ENCODE measurements around the gene PIK3C2B.
A peak's percentile ranks its signal among the peaks of the same experiment; 100 is the strongest.
"Not testable (repeated sequence)": the region's sequence is repeated elsewhere in the genome, so short reads cannot be mapped to it uniquely, and the experiment has no call there.

Gene PIK3C2B, protein sequence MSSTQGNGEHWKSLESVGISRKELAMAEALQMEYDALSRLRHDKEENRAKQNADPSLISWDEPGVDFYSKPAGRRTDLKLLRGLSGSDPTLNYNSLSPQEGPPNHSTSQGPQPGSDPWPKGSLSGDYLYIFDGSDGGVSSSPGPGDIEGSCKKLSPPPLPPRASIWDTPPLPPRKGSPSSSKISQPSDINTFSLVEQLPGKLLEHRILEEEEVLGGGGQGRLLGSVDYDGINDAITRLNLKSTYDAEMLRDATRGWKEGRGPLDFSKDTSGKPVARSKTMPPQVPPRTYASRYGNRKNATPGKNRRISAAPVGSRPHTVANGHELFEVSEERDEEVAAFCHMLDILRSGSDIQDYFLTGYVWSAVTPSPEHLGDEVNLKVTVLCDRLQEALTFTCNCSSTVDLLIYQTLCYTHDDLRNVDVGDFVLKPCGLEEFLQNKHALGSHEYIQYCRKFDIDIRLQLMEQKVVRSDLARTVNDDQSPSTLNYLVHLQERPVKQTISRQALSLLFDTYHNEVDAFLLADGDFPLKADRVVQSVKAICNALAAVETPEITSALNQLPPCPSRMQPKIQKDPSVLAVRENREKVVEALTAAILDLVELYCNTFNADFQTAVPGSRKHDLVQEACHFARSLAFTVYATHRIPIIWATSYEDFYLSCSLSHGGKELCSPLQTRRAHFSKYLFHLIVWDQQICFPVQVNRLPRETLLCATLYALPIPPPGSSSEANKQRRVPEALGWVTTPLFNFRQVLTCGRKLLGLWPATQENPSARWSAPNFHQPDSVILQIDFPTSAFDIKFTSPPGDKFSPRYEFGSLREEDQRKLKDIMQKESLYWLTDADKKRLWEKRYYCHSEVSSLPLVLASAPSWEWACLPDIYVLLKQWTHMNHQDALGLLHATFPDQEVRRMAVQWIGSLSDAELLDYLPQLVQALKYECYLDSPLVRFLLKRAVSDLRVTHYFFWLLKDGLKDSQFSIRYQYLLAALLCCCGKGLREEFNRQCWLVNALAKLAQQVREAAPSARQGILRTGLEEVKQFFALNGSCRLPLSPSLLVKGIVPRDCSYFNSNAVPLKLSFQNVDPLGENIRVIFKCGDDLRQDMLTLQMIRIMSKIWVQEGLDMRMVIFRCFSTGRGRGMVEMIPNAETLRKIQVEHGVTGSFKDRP (N-terminal part only)

DNA sequence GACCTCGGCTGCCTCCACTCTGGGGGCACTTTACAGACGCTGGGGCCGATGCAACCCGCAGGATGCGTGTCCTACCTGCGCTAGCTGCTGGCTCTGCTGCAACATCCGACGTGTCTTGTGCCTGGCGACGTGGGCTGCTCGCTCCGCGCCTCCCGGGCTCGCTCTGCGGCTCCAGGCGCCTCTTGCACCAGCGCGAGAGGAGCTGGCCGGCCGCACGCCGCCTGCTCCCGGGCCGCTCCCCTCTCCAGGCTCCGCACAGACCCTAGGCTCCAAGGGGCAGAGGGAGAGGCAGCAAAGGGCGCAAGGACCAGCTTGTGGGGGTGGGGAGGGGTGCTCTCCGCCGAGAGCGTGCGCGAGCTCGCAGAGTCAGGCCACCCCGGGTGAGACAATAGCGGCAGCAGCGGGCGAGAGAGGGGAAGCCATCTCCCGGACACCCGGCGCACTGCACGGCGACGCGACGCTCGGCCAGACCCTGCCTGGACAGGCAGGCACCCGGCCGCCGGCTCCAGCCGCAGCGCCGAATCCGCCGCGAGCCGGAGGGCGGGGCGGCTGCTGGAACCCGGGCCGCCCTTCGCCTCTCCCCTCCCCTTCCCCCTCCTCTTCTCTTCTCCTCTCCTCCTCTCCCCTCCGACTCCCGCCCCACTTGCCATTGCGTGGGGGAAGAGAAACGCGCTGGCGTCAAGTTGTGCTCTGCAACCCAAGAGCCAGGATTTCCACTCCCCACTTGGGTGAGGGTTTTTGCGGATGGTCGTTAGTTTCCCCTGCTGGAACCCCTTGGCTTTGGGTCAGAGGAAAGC lies at the start of gene PIK3C2B:
Gene PIK3C2B, minus strand, starts transcription at position 525 of the 797 bp plus-strand sequence. CDS start 25,003 bp downstream, outside the sequence.
- peak; percentile 90 for DNase-seq

DNA sequence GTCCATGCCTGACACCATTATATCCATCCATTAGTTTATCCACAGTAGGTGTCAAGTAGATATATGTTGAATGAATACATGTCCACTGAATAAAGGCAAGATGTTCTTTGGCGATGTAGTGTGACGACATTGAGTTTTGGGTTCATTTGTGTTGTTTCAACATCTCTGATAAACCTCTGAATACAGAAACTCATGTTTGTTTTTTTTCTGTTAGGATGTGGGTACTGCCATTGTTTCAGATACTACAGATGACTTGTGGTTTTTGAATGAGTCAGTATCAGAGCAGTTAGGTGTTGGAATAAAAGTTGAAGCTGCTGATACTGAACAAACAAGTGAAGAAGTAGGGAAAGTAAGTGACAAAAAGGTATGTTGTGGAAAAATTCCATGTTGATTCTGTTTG lies 49.7 kb upstream of the PIK3C2B start:
- no peak for DNase-seq

DNA sequence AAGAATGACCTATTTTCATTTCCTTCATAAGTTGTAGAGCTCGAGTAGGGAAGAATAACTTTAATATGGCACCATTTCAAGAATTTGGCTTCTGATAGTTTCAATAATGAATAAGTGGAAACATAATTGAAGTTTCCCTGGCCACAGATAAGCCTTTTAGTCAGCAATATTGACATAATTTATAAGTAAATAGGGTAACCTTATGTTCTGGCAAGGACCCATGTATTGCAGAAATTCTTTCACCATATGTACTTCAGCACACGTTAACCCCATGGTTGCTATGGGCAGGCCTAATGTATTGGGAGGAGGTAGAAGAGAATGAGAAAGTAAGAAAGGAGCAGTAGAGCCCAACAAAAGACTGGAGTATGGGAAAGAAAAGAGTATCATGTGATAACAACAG lies 47.0 kb upstream of the PIK3C2B start:
- no peak for DNase-seq

DNA sequence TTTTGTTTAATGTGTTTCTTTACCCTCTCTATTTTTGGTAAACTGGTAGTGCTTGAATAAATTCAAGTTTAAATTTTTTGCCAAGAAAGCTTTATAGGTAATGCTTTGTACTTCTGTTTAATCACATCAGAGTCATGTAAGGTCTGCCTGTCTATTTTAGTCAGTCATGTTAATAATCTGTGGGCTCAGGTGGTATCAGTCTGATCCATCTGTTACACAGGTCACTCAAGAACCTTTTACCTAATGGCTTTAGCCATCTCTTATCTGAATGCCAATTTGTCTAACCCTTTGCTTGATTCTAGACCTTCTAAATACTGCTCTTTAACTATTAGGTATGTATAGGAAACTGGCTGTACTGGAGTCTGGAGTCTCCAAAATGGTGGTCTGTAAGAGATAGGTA lies 38.2 kb upstream of the PIK3C2B start:
- no peak for DNase-seq

DNA sequence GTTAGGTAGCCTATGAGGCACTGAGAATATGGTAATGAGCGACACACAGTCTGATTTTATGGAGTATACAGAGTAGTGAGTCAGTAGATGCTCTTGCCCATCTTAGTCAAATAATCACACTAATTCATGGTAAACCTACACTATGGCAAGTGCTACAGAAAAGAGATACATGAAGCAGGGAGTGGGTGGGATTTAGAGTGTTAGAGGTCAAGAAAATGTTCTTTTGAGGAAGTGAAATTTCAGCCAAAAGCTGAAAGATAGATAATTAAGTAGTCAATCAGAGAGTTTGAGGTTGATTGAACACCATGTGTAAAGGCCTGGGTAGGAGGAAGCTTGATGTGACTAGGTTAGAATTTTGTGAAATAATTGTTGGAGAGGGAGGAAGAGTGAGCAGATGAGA lies 36.3 kb upstream of the PIK3C2B start:
- DNase-seq: no peak

DNA sequence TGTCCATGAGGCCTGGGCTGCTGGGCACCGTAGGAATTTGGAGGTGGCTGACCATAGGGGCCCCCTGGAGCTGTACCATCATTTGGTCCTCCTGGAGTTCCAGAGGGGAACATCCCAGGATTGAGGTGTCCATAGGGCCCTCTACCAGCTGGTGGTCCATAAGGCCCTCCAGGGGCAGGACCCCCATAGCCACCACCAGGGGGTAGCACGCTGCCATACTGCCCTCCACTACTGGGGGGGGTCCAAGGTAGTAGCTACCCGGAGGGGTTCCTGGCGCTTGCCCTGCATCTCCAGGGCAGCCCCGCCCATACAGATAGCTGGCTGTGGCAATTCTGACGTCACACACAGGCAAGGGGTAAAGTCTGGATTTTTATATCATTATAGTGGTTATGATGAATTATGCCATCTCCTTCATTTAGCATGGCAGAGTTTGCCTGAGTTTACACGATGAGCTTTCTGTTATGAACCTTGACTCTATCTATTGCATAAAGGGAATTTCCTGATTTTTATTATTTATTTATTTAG lies 34.8 kb upstream of the PIK3C2B start:
- DNase-seq: no peak

DNA sequence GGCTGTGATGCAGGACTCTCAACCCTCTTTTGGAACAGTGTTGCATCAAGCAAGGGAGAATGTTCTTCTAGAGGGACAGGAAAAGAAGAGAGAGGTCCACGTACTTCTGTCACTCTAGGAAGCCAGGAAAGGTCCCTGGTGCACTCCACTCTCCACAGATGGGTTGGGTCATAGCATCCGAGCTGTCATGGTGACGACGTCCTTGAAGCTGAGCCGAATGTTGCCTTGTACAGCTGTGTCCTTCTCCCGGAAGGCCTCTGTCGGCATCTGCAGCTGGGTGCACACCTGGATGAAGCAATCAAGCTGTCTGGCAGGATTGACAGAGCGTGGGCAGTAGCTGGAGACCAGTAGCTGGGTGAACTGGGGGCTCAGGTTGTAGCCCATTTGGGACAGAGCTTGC lies 34.1 kb upstream of the PIK3C2B start:
- DNase-seq: no peak

DNA sequence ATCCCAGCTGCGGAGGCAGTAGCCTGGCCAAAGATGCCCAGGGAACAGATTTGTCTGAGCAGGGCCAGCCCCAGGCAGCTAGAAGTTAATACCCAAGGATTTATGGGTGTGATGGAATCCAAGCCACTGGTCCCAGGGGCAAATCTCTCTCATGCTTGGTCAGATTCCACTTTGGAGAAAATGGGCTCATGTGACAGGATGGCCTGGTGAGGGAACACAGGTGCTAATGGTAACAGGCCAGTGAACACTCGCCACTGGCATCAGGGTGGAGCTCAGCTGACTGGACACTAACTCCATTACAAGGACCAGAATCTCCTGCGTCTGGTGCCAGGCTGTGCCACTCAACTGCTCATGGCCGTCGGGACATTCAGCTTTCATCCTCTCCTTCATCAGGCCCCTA lies 33.6 kb upstream of the PIK3C2B start:
- DNase-seq: no peak

DNA sequence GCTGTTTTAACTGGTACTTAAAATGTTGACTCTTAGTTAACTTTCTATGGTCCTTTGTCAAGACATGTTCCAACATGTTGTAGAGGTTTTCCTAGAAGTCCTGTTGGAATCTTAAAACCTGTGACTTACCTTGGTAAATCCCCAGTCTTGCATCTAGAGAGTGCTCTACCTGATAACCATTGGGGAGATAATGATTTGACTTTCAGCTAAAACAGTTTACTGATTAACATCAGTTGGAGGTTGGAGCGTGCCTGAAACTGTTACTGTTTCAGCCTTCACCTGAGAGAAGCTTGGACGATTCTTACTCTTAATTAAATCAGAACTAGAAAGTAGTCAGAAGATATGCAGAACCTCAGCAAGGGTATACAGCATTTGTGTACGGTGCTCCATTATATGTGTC lies 30.4 kb upstream of the PIK3C2B start:
- no peak for DNase-seq

DNA sequence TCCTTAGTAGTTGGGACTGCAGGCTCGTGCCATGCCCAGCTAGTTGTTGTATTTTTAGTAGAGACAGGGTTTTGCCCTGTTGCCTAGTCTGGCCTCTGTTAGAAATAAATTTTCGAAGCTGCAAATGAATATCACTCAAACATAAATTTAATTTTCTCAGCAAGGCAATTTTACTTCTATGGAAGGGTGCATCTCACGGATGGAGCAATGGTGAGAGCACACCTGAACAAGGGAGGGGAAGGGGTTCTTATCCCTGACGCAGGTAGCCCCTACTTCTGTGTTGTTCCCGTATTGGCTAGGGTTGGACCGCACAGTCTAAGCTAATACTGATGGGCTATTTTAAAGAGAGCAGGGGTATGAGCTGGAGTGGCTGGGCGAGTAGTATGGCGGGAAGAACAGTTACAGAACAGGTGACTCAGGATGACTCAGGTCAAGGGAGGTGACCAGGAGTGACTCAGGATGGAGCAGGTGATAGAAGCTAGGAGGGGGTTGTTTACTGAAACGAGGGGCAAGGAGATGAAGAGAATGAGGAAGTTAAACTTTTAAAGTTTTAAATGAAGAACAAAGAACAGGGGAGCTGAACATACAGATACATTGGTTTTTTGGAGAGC lies 29.1 kb upstream of the PIK3C2B start:
- DNase-seq: no peak

DNA sequence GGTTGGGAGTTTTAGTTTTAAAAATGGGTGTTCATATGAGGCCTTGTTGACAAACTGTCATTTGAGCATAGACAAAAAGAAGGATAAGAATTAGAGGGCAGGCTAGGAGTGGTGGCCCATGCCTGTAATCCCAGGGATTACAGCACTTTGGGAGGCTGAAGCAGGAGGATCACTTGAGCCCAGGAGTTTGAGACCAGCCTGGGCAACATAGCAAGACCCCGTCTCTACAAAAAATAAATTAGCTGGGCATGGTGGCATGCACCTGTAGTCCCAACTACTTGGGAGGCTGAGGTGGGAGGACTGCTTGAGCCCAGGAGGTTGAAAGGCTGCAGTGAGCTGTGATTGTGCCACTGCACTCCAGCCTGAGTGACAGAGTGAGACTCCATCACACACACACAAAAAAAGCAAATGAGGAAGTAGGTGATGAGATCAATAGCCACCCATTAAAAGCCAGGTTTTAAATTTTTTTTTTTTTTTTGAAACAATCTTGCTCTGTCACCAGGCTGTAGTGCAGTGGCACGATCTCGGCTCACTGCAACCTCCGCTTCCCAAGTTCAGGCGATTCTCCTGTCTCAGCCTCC lies 27.4 kb upstream of the PIK3C2B start:
- DNase-seq: not testable (repeated sequence)

DNA sequence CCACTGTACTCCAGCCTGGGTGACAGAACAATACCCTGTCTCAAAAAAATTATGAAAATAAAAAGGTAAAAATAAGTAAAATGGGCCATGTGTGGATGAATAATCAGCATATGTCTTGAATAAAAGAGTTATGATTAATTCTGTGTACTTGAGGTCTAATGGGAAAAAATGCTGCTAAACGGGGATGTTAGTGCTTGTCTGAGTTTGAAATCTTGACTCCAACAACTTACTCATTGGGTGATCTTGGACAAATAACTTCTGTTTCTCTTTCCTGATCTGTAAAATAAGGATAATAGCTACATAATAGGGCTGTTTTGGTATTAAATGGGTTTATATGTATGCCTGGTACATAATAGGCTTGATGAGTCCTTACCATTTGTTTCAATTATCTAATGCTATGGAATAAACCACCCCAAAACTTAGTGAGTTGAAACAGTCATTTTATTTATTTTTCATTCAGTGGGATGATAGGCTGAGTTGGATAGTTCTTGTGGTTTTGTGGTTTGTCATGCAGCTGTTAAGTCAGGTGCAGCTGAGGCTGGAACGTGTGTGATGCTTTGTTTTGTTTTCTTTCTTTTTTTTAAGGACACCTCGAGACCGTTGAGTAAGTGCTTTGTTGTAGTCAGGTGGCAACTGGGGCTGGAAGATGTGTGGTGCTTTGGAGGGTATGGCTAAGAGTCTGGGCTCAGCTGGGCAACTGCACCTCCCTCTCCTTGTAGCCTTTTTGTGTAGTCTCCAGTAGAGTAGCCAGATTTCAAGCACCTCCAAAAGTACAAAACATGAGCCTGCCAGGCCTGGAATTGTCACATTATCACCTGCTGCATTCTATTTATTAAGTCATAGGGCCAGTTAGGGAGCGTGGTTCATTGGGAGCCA lies 26.5 kb upstream of the PIK3C2B start:
- DNase-seq: no peak

DNA sequence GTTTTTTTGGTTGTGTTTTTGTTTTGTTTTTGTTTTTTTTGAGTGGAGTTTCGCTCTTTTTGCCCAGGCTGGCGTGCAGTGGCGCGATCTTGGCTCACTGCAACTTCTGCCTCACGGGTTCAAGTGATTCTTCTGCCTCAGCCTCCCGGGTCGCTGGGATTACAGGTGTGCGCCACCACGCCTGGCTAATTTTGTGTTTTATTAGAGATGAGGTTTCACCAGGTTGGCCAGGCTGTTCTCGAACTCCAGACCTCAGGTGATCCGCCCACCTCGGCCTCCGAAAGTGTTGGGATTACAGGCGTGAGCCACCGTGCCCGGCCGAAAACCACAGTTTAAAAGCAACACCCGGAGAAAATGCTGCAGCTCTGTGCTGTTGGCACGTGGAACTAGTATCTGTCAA lies 22.8 kb upstream of the PIK3C2B start:
- DNase-seq: not testable (repeated sequence)

DNA sequence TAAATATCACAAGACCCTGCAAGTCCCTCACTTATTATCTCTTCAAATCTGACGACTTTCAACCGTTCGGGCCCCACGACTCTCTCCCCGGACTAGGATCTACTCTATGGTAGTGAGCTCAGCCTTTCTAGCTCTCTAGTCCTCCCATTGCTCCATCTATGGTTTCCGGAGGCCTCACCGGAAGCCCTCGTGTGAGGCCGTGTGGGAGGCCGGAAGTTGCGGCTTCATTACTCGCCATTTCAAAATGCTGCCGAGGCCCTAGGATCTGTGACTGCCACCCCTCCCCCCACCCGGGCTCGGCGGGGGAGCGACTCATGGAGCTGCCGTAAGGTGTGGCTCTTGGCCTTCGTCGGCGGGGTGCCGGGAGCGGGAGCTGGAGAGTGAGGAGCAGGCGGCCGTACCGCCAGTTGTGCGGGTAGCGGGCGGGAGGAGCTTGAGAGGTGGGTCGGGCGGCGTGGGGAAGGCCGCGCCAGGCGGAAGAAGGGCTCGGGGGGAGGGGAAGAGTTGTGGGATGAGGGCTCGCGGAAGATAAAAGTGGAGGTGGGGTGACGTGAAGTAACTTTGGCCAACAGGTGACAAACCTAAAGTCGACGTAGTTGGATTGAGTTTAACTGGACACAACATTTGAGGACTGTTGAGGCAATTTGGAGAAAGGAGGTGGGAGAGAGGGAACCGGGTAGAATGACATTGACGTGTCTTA lies 21.7 kb upstream of the PIK3C2B start, which contains the start of gene MDM4:
Gene MDM4, plus strand, starts transcription at position 227 of the 700 bp plus-strand sequence. CDS start 9,113 bp downstream, outside the sequence.
- DNase-seq: peak; percentile 96

DNA sequence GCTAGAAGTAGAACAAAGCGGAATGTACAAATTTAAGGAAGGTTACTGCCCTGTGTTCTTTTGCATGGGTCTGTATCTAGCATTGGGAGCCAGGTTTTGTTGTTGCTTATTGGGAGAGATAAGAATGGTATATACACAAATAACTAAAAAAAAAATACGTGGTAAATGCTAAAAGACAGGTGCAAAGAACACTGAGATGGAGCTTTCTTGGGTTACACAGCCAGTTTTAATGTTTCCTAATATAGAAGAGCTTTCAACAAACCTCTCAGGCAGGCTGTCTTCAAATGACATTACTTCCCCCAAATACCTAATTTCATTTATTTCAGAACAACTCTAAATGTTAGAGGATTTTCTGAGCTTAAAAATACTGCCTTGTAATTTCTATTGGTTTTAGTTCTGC lies 20.2 kb upstream of the PIK3C2B start:
- no peak for DNase-seq

DNA sequence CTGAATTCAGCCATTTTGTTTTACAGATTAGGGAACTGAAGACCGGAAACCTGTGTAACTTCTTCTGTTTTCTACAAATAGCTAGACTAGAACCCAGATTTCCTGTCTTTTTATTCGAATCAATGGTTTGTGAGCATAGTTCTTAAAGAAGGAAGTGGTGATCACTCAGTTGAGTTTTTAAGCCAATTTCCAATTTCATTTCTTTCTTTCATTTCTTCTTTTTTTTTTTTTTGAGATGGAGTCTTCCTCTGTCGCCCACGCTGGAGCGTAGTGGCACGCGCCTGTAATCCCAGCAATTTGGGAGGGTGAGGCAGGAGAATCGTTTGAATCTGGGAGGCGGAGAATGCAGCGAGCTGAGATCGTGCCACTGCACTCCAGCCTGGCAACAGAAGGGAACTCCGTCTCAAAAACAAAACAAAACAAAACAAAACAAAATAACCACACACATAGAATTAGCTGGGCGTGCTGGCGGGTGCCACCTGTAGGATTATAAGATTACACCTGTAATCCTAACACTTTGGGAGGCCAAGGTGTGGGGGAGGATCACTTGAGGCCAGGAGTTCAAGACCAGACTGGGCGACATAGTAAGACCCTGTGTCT lies 18.6 kb upstream of the PIK3C2B start:
- DNase-seq: no peak

DNA sequence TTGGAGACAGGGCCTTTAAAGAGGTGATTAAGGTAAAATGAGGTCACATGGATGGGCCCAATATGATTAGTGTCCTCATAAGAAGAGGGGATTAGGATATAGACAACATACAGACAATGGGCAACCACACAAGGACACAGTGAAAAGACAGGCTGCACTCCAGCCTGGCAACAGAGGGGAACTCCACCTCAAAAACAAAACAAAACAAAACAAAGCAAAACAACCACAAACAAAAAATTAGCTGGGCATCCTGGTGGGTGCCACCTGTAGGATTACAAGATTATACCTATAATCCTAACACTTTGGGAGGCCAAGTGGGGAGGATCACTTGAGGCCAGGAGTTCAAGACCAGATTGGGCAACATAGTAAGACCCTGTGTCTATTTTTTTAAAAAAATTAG lies 16.8 kb upstream of the PIK3C2B start:
- DNase-seq: no peak

DNA sequence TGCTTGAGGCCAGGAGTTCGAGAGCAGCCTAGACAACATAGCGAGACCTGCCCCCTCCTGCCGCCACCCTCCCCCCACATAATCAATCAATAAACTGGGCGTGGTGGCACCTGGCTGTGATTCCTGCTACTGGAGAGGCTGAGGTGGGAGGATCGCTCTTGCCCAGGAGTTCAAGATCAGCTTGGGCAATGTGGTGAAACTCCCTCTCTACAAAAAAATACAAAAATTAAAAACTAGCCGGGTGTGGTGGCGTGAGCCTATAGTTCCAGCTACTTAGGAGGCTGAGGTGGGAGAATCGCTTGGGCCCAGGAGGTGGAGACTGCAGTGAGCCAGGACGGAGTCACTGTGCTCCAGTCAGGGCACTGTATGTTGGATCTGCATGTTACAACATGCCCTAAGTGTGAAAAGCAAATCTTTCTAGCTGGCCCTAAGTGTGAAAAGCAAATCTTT lies 14.6 kb upstream of the PIK3C2B start:
- no peak for DNase-seq
